ENCODE results near the gene MTCL3.

The MTCL3 gene

GRCh38 chr6:127517693-127518092, 1.4 kb downstream of the MTCL3 start:
- H3K27me3 ChIP-seq (ENCODE audit: control insufficient read depth, insufficient read depth, low read length): no peaks in the 10 kb centered on the region
- TF ChIP-seq CTCF (conservative IDR thresholded peaks at IDR 0.05 in 1 of 2, IDR thresholded peaks at IDR 0.05 in 1 of 2; ENCODE audit: low read depth in 1 of 2, low read length in 2 of 2) (no peak), EZH2 (IDR thresholded peaks at IDR 0.05; ENCODE audit: low read length, missing control alignments) (no peak)
- H3K4me3 ChIP-seq (replicated peaks in 1 of 4; ENCODE audit: control extremely low read depth in 1 of 4, insufficient read depth in 1 of 4, low read depth in 3 of 4, low read length in 4 of 4): peak overlapping the region in 3 of 4 experiments; percentile 37 to 69 (median 52)
- H3K4me2 ChIP-seq (ENCODE audit: extremely low read depth, insufficient read depth, low read length): peak overlapping the region; percentile 20
- H4K20me1 ChIP-seq (ENCODE audit: control insufficient read depth, extremely low read depth, insufficient read depth, low read length): no peaks in the 10 kb centered on the region
- no peak overlapping the region for H3K9ac ChIP-seq (ENCODE audit: insufficient read depth, low read length)
- DNase-seq (ENCODE audit: low read depth in 2 of 2): no peak
- H3K36me3 ChIP-seq (ENCODE audit: control insufficient read depth, insufficient read depth, low read length): no peaks in the 10 kb centered on the region
- no peak overlapping the region for H3K27ac ChIP-seq (ENCODE audit: insufficient read depth, low read length)
- no peaks in the 10 kb centered on the region for H3K4me1 ChIP-seq (ENCODE audit: control insufficient read depth, extremely low read depth, insufficient read depth, low read length)
- H3K79me2 ChIP-seq (ENCODE audit: control insufficient read depth, insufficient read depth, low read length): no peaks in the 10 kb centered on the region
- no peaks in the 10 kb centered on the region for H3K9me3 ChIP-seq (ENCODE audit: control insufficient read depth, insufficient read depth, low read depth, low read length)
- H2AFZ ChIP-seq (ENCODE audit: low read length): no peak overlapping the region

GRCh38 chr6:127516662-127517273, 2.4 kb downstream of the MTCL3 start:
- no peaks in the 10 kb centered on the region for H3K27me3 ChIP-seq (ENCODE audit: control insufficient read depth, insufficient read depth, low read length)
- peak overlapping the region; percentile 70 to 85 (median 74) for H3K4me3 ChIP-seq (replicated peaks in 1 of 4; ENCODE audit: control extremely low read depth in 1 of 4, insufficient read depth in 1 of 4, low read depth in 3 of 4, low read length in 4 of 4)
- DNase-seq (ENCODE audit: low read depth in 2 of 2): peak in 1 of 2 donors; percentile 61
- no peaks in the 10 kb centered on the region for H3K79me2 ChIP-seq (ENCODE audit: control insufficient read depth, insufficient read depth, low read length)
- H3K4me1 ChIP-seq (ENCODE audit: control insufficient read depth, extremely low read depth, insufficient read depth, low read length): no peaks in the 10 kb centered on the region
- H4K20me1 ChIP-seq (ENCODE audit: control insufficient read depth, extremely low read depth, insufficient read depth, low read length): no peaks in the 10 kb centered on the region
- no peaks in the 10 kb centered on the region for H3K9me3 ChIP-seq (ENCODE audit: control insufficient read depth, insufficient read depth, low read depth, low read length)
- H3K27ac ChIP-seq (ENCODE audit: insufficient read depth, low read length): no peak overlapping the region
- TF ChIP-seq EZH2 (IDR thresholded peaks at IDR 0.05; ENCODE audit: low read length, missing control alignments) (no peak), CTCF (conservative IDR thresholded peaks at IDR 0.05 in 1 of 2, IDR thresholded peaks at IDR 0.05 in 1 of 2; ENCODE audit: low read depth in 1 of 2, low read length in 2 of 2) (peak; percentile 49 to 73)
- peak overlapping the region; percentile 95 for H3K4me2 ChIP-seq (ENCODE audit: extremely low read depth, insufficient read depth, low read length)
- H3K36me3 ChIP-seq (ENCODE audit: control insufficient read depth, insufficient read depth, low read length): no peaks in the 10 kb centered on the region
- peak overlapping the region; percentile 85 for H2AFZ ChIP-seq (ENCODE audit: low read length)
- H3K9ac ChIP-seq (ENCODE audit: insufficient read depth, low read length): no peak overlapping the region

GRCh38 chr6:127515794-127516661, 3.1 kb downstream of the MTCL3 start:
- peak overlapping the region; percentile 70 to 85 (median 74) for H3K4me3 ChIP-seq (replicated peaks in 1 of 4; ENCODE audit: control extremely low read depth in 1 of 4, insufficient read depth in 1 of 4, low read depth in 3 of 4, low read length in 4 of 4)
- peak overlapping the region; percentile 95 for H3K4me2 ChIP-seq (ENCODE audit: extremely low read depth, insufficient read depth, low read length)
- peak overlapping the region; percentile 85 for H2AFZ ChIP-seq (ENCODE audit: low read length)
- H4K20me1 ChIP-seq (ENCODE audit: control insufficient read depth, extremely low read depth, insufficient read depth, low read length): no peaks in the 10 kb centered on the region
- no peaks in the 10 kb centered on the region for H3K27me3 ChIP-seq (ENCODE audit: control insufficient read depth, insufficient read depth, low read length)
- no peaks in the 10 kb centered on the region for H3K79me2 ChIP-seq (ENCODE audit: control insufficient read depth, insufficient read depth, low read length)
- peak overlapping the region; percentile 23 for H3K9ac ChIP-seq (ENCODE audit: insufficient read depth, low read length)
- DNase-seq (ENCODE audit: low read depth in 2 of 2): peak; percentile 72 to 74
- no peak for TF ChIP-seq EZH2 (IDR thresholded peaks at IDR 0.05; ENCODE audit: low read length, missing control alignments)
- peak in 1 of 2 donors; percentile 19 for TF ChIP-seq CTCF (conservative IDR thresholded peaks at IDR 0.05 in 1 of 2, IDR thresholded peaks at IDR 0.05 in 1 of 2; ENCODE audit: low read depth in 1 of 2, low read length in 2 of 2)
- no peaks in the 10 kb centered on the region for H3K9me3 ChIP-seq (ENCODE audit: control insufficient read depth, insufficient read depth, low read depth, low read length)
- H3K4me1 ChIP-seq (ENCODE audit: control insufficient read depth, extremely low read depth, insufficient read depth, low read length): no peaks in the 10 kb centered on the region
- no peaks in the 10 kb centered on the region for H3K36me3 ChIP-seq (ENCODE audit: control insufficient read depth, insufficient read depth, low read length)
- peak overlapping the region; percentile 6 for H3K27ac ChIP-seq (ENCODE audit: insufficient read depth, low read length)

Measured in fibroblast of lung (primary cell).